ENCODE results near the gene ZNF829. TPM values are rescaled to one million over a fixed set of nuclear protein-coding genes. Genes with fewer than 3 reads are reported as not detected.

ZNF829 gene
- total and polyA plus RNA-seq, 2 of the 4 experiments (the other 2 are of a cell fraction) = 0.58 to 3.0 TPM

DNA sequence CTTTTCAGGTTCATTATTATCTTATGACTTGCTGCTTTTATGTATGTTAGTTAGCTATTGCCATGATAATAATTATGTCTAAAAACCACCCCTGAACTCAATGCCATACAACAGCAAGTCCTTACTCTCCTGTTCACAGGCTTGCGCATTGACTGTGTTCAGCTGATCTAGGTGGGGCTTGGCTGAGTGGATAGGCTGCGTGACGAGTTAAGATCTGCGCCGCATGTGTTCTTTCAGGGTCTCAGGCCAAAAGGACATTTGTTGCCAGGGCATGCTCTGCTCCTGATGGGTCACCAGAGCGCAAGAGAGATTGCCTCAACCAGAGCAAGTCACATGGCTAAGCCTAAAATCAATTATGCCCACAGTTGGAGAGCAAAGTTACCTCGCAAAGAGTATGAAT, 900 bp upstream of the ZNF829 start:
- H3K4ac ChIP-seq (ENCODE audit: low read depth, low read length) = no peak overlapping the region; the same call in 1 of the 2 replicates
- no peaks in the 10 kb centered on the region for H4K20me1 ChIP-seq (ENCODE audit: insufficient read depth, low read length)
- WGBS, 2 experiments (ENCODE audit: extremely low coverage in 2 of 2, insufficient read length in 1 of 2) = 18% methylated on average over 4 of the region's 7 CpGs; no CpG with 5 or more reads in 1 of the 2 experiments
- no peaks in the 10 kb centered on the region for H3K27me3 ChIP-seq (ENCODE audit: control insufficient read depth, insufficient read depth, low read length)
- H2AFZ ChIP-seq (replicated peaks; ENCODE audit: low read length, poor library complexity) = peak overlapping the region; percentile 38
- H3K14ac ChIP-seq (replicated peaks; ENCODE audit: low read depth, low read length) = no peak overlapping the region; the same call in 1 of the 2 replicates
- dilution Hi-C loops (cut with HindIII; ENCODE audit: low sequenced_read_pairs, unreplicated experiment) (no loop called here), intact Hi-C loops (cut with micrococcal nuclease) (loop anchor here (1.0 to 5.0 kb wide), 2 partner anchors 56 to 65 kb away; partner anchors contain the start of gene ZNF345), in situ Hi-C loops (cut with MboI; ENCODE audit: low sequenced_read_pairs) (no loop called here)
- H3K36me3 ChIP-seq (ENCODE audit: control insufficient read depth, insufficient read depth, low read length) = peaks cover 6% of the 10 kb centered on the region
- peak overlapping the region; percentile 35 for H3K27ac ChIP-seq (ENCODE audit: insufficient read depth, low read length)
- ChIA-PET CTCF (no interaction called here), POLR2A (ENCODE audit: unreplicated experiment) (no interaction called here)
- H4K8ac ChIP-seq (ENCODE audit: low read depth in 2 of 2, low read length in 2 of 2) = peak overlapping the region; percentile 86 to 95; a peak in 3 of 4 replicates
- H3K18ac ChIP-seq (ENCODE audit: low read depth, low read length) = no peak overlapping the region
- peak overlapping the region; percentile 92 for H3K4me2 ChIP-seq (ENCODE audit: low read depth, low read length)
- H3K4me1 ChIP-seq (ENCODE audit: control insufficient read depth, insufficient read depth, low read length) = no peaks in the 10 kb centered on the region
- no TSS peak for BruUV-seq (replicated peaks)
- H2AK9ac ChIP-seq (replicated peaks; ENCODE audit: low read depth, low read length, poor library complexity) = no peak overlapping the region
- peak overlapping the region; percentile 96 for H3K9ac ChIP-seq (ENCODE audit: low read depth, low read length)
- H2BK15ac ChIP-seq (ENCODE audit: low read depth, low read length) = no peak overlapping the region
- H4K5ac ChIP-seq (ENCODE audit: low read depth, low read length) = peak overlapping the region; percentile 15; the same call in 1 of the 2 replicates
- H3K56ac ChIP-seq (ENCODE audit: extremely low read depth, insufficient read depth, low read length) = no peak overlapping the region
- peaks cover 2% of the 10 kb centered on the region; the same call in 1 of the 2 replicates for H3K9me3 ChIP-seq (ENCODE audit: control insufficient read depth, insufficient read depth, low read length)
- ATAC-seq (ENCODE audit: low read depth) = 0 out of 2 replicates have a peak, but pooled peaks have one; percentile 2
- peaks cover 15 to 16% of the 10 kb centered on the region in 2 experiments for H3K79me1 ChIP-seq (ENCODE audit: low read depth in 1 of 2, low read length in 2 of 2)
- peak; percentile 33 for DNase-seq
- H2BK20ac ChIP-seq (ENCODE audit: low read depth, low read length) = no peak overlapping the region
- no peak overlapping the region for H2AK5ac ChIP-seq (ENCODE audit: low read depth, low read length)
- H3K4me3 ChIP-seq (ENCODE audit: insufficient read depth, low read depth, low read length) = peak overlapping the region; percentile 87
- no peak overlapping the region for H2BK5ac ChIP-seq (ENCODE audit: low read depth, low read length, poor library complexity, severe bottlenecking)
- no peak overlapping the region for H4K91ac ChIP-seq (ENCODE audit: insufficient read depth, low read depth, low read length)
- H2BK120ac ChIP-seq (ENCODE audit: low read depth, low read length) = no peak overlapping the region
- H3K9me1 ChIP-seq (ENCODE audit: insufficient read depth, low read length) = no peaks in the 10 kb centered on the region
- peak overlapping the region; percentile 37; the same call in 1 of the 2 replicates for H3K23ac ChIP-seq (ENCODE audit: low read depth, low read length)
- no peak for TF ChIP-seq RFX5 (IDR thresholded peaks at IDR 0.05; ENCODE audit: low read depth, low read length)
- TF ChIP-seq, protein P1, sequence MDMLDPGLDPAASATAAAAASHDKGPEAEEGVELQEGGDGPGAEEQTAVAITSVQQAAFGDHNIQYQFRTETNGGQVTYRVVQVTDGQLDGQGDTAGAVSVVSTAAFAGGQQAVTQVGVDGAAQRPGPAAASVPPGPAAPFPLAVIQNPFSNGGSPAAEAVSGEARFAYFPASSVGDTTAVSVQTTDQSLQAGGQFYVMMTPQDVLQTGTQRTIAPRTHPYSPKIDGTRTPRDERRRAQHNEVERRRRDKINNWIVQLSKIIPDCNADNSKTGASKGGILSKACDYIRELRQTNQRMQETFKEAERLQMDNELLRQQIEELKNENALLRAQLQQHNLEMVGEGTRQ (IDR thresholded peaks at IDR 0.05; ENCODE audit: low read depth, low read length) = 0 out of 2 replicates have a peak, but pooled peaks have one; percentile 8
- TF ChIP-seq MXI1 (IDR thresholded peaks at IDR 0.05; ENCODE audit: borderline replicate concordance, low read depth, low read length) = no peak
- TF ChIP-seq MAZ (IDR thresholded peaks at IDR 0.05; ENCODE audit: borderline replicate concordance, low read depth, low read length) = no peak
